Stimulated activated CD4-positive, alpha-beta T cell treated with anti-CD3 and anti-CD28 coated beads, Interleukin-4, amount 100 ng/mL, for 48 hours (primary cell): ENCODE measurements around the gene TRAK2.
"Not testable (repeated sequence)": the region's sequence is repeated elsewhere in the genome, so short reads cannot be mapped to it uniquely, and the experiment has no call there.

ENCODE experiments used
- DNase-seq, 2 donors: peaks; one replicate each; pipeline ENCODE4 v3.0.0-alpha.2; 2020; ENCODE audit warnings: low read depth in 2 of 2

The TRAK2 gene

DNA sequence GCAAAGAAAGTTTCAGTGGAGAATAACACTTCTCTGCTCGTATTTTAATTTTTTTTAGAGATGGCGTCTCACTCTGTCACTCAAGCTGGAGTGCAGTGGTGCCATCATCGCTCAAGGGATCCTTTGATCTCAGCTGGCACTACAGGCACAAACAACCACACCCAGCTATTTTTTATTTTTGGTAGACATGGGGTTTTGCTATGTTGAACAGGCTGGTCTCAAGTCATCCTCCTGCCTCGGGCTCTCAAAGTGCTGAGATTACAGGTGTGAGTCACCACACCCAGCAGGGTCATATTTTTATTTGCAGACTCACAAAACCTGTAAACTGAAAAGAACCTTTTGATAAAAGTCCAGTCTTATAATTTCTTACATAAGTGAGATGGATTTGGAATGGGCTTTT, 2.6 kb downstream of the TRAK2 start:
- DNase-seq: peak in 1 of 2 donors; percentile 1

DNA sequence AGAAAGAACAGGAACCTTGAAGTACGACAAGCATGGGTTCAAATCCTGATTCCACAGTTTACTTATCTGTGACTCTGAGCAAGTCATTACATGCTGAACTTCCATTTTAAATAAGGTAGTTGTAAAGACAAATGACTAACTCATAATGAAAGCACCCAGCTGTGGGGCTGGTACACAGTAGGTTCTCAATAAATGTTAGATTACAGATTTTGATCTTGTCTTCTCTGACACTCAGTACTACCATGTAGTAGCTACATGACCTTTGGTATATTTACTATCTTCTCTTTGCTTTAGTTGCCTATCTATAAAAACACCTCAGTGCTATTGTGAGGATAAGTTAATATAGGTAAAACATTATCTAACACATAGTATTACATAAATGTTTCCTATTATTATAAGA, 3.2 kb downstream of the TRAK2 start:
- DNase-seq: no peak

DNA sequence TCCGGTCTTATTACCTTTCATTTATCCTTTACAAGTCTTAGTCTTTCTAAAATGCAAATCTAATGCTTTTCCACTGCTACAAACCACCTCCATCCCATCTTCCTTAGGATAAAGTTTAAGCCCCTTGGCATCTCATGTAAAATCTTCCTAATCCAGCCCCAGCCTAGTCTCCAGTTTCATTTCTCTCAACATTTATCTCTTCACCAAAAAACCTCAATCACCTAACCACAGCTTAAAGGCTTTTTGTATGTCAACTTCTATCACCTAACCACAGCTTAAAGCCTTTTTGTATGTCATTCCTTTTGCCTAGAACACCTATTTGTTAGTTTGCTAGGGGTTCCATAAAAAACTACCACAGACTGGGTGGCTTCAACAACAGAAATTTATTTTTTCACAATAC, 4.2 kb downstream of the TRAK2 start:
- DNase-seq: no peak

DNA sequence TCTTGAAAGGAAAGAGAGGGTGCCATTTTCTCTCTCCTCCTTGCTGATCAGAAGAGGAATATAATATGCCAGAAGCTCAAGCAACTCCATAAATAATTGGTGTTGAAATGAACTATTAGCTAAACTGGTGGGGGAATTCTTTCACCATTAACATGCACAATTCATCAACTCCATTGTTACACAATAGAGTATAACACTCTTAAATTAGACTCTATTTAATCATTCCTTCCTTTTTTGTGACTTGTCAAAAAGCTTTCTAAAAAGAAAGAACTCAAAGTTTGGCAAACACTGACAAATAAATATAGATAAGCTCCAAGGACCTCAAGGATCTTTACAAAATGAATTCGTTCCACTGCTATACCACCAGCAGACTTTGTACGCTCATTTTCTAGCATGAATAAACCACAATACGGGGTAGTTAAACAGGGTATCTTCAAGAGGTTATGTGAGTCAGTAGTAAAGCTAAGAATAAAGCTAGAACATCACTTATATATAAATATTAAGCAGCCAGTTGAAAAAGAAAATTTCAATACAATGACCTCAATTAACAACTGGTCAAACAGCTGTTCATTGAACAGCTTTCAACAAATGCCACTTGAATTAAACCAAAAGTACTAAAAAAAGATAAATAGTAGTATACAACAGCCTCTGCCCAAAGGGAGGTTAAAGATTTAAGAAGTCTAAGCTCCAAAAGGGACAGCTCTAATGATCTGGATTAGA, 6.4 kb downstream of the TRAK2 start:
- DNase-seq: no peak

DNA sequence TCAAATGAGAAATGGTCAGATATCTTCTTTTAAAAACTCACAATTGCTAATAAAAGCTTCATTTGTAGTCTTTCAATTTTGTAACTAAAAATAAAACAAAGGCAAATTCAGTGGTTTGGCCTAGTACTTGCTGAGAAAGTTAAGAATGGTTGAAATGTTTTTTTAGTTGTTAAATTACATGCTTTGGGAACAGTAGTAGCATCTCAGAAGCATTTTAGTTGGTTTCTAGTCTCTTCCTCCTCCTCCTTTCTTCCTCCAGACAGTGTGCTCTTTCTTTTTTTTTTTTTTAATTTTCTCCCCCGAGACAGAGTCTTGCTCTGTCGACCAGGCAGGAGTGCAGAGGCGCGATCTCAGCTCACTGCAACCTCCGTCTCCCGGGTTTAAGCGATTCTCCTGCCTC, 9.8 kb downstream of the TRAK2 start:
- no peak for DNase-seq

DNA sequence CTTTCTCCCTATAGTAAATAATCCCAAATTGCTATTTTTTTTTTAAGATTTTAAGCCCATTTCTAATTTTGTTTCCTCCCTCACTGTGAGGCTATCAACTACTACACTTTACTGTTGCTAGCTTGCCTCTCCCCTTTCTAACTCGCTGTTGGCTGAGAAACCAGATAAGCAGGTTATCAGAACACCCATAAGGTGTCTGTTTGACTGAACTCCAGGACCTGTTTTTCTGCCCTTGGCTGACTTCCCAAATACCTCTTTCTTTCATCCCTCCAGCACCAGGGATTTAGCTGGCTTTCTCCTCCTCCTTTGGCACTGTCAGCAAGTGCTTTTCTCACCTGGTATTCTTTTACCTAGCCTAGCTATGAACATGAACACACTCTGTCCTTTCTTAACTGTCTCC, 11.1 kb downstream of the TRAK2 start:
- DNase-seq: no peak

DNA sequence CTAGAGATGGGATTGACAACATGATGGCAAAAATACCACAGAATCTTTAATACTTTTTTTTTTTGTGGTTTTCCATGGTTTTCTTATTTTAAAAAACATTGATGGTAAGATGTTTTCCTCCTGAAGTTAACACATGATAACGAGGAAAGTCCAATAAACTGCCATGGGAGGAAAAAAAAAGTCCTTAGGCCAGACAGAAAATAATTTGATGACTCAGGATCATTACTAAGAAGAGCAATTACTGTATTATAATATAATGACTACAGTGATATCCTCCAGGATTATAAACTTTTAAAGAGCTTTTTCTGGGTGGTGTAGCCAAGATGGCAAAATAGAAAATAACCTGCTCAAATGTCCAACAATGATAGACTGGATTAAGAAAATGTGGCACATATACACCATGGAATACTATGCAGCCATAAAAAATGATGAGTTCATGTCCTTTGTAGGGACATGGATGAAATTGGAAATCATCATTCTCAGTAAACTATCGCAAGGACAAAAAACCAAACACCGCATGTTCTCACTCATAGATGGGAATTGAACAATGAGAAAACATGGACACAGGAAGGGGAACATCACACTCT, 11.8 kb downstream of the TRAK2 start:
- not testable (repeated sequence) for DNase-seq

DNA sequence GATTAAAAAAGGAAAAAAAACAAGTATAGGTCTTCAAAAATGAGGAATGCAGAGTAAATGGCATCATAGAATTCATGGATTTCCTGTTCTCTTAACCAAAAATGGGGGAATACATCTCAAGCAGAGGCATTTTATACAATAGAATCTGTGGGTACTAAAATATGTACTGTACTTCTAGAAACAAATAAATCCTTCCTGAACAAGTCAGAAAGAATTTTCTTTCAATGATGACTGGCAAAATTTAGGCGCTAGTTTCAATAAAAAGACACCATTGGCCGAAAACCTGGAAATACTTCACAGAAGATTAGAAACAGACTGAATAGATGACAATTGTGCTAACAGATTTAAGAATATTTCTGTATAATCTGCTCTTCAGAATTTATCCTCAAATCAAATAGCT, 15.1 kb downstream of the TRAK2 start:
- no peak for DNase-seq

DNA sequence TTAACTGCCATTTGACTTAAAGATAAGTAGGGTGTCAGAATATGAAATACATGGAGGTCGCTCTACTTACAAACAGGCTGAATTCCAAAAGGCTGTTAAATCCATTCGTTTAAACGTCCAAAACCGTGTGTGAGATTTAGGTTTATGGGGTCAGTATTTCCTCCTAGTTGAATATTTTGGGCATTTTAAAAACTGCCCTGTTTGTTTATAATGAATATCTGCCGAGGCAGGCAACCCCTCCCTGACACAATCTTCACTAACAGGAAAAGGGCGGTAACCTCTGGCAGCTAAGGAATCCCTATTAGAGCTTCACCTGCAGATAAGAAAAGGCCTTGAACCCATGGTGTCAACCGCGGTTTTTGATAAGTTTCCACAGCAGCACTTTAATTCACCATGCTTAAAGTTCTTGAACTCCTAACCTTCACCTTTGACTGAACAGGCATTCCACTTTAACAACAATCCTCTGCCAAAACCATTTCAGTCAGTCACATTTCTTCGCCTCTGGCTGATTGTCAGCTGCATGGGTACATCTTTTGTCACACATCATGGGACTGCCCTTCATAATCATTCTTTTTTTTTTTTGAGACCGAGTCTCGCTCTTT, 17.8 kb downstream of the TRAK2 start:
- no peak for DNase-seq

DNA sequence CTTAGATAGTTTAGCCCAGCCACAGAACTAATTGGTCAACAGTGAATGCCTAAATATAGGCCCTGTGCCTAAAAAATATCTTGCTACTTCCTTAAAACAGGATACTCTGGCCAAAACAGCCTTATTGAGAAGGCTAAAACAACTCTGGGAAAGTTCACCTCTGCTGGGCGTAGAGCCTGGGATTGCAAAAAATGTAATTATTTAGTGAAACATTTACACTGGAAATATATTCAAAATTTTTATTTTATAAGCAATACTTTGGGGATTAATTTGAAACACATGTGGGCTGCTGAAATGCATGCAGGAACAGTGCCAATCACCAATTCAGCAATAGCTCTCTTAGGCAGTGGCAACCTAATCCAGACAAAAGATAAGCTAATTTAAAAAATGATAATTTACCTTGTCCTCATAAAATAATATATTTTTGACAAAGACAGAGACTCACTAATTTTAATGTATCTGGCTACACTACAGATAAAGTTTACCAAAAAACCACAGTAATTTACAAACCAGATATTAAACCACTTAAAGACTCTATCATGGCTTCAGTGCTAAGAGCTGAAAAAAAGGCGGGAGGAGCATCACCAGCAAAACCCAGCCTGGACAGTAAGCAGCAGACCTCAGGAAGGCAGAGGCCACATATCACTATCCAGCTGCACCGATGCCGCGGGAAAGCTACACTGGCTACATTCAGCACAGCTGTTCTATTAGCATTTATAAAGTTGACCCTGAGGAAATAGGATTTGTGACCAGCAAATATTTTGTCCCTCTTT, 18.5 kb downstream of the TRAK2 start:
- DNase-seq: no peak

DNA sequence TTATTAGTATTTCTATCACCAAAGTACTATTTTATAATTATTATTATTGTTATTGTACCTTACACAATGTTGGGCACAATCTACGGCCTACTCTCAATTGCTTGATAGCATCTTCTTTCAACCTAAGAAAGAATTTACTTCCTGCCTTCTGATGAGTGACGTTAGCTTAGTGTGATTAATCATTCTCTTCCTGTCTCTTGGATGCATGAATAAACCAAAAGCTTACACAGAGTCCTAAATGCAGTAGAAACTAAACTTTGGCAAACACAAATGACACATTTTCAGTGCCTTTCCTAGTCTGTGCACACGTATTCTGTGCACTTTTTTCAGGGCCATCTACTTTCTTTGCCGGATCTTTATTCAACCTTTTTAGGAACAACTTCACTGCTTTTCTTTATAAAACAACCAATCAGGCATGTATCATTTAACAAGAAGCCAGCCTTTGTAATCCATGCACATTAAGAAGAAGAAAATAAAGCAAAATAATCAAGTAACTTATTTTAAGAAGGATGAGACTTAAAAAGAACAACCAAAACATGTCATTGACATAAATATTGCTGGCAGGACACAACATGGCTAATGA, 19.1 kb downstream of the TRAK2 start:
- DNase-seq: no peak

DNA sequence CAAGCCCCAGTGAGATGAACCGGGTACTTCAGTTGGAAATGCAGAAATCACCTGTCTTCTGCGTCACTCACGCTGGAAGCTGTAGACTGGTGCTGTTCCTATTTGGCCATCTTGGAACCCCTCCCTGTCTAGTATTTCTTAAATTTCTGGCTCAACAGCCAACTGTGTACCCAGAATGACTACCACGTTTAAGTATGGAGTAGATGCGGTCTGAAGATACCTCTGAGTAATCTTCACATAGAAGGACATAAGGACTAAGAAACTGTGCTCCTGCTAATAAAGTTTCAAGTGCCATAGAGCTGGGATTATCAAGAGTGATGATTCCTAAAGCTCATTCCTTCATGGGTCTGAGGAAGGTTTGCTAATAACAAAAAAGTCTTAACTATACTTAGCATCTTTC, 20.4 kb downstream of the TRAK2 start:
- DNase-seq: no peak

DNA sequence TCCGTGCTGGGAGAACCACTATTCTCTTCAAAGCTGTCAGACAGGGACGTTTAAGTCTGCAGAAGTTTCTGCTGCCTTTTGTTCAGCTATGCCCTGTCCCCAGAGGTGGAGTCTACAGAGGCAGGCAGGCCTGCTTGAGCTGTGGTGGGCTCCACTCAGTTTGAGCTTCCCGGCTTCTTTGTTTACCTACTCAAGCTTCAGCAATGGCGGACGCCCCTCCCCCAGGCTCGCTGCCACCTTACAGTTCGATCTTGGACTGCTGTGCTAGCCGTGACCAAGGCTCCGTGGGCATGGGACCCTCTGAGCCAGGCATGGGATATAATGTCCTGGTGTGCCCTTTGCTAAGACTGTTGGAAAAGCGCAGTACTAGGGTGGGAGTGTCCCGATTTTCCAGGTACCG, 20.9 kb downstream of the TRAK2 start:
- DNase-seq: not testable (repeated sequence)

DNA sequence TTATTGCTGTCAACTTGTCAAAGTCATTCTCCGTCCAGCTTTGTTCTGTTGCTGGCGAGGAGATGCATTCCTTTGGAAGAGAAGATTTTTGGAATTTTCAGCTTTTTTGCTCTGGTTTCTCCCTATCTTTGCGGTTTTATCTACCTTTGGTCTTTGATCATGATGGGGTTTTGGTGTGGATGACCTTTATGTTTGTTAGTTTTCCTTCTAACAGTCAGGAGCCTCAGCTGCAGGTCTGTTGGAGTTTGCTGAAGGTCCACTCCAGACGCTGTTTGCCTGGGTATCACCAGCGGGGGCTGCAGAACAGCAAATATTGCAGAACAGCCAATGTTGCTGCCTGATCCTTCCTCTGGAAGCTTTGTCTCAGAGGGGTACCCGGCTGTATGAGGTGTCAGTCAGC, 21.4 kb downstream of the TRAK2 start:
- DNase-seq: not testable (repeated sequence)

DNA sequence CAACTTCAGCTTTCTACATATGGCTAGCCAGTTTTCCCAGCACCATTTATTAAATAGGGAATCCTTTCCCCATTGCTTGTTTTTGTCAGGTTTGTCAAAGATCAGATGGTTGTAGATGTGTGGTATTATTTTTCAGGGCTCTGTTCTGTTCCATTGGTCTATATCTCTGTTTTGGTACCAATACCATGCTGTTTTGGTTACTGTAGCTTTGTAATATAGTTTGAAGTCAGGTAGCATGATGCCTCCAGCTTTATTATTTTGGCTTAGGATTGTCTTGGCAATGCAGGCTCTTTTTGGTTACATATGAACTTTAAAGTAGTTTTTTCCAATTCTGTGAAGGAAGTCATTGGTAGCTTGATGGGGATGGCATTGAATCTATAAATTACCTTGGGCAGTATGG, 22.9 kb downstream of the TRAK2 start:
- not testable (repeated sequence) for DNase-seq

DNA sequence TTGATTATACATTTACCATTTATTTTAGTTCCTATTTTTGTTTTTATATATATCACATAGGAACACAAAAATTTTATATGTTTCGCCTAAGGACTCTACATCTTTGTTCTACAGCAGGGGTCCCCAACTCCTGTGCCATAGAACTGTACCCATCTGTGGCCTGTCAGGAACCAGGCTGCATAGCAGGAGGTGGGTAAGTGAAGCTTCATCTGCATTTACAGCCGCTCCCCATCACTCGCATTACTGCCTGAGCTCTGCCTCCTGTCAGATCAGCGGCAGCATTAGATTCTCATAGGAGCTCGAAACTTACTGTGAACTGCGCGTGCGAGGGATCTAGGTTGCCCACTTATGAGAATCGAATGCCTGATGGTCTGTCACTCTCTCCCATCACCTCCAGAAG, 25.3 kb downstream of the TRAK2 start:
- DNase-seq: no peak

DNA sequence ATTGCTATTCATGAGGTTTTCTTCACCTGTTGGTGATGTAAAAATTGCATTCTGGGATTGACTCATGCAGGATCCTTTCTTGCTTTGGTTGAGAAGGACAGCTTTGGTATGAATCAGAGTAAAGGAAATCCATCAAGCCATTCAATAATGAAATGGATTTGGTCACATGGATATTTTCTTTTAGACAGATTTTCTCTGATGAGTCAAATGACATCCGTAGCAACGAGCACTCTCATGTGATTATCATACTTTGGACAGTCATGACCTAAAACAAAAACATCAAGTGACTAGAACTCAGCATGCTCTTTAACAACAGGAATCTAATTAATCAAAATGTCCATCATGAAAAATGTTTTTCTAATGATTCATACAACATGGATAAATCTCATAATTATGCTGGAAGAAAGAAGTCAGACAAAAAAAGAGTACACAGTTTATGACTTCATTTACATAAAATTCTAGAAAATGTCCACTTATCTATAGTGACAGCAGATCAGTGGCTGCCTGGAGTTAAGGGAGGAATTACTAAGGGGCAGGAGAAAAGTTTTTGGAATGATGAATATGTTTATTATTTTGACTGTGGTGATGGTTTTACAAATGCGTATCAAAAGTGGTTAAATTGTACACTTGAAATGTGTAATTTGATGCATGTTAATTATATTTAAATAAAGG, 30.7 kb downstream of the TRAK2 start:
- no peak for DNase-seq

DNA sequence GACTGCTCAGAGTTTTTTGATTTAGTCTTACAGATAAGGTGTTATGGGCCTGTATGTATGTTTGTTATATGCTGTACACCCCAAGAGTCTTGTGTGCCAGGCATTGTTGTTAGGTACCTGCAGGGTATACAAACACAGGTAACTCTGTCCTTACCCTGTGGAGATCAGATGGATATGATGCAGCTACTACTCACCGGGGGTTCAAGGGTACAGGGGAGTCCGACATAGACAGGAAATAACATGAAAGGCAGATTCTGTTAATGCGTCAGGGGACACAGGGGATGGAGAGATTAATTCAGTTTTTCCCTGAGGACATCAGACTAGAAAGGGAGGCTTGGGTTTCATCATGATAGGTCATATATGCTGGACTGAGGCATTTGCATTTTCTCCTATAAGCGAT, 31.3 kb downstream of the TRAK2 start:
- DNase-seq: no peak

DNA sequence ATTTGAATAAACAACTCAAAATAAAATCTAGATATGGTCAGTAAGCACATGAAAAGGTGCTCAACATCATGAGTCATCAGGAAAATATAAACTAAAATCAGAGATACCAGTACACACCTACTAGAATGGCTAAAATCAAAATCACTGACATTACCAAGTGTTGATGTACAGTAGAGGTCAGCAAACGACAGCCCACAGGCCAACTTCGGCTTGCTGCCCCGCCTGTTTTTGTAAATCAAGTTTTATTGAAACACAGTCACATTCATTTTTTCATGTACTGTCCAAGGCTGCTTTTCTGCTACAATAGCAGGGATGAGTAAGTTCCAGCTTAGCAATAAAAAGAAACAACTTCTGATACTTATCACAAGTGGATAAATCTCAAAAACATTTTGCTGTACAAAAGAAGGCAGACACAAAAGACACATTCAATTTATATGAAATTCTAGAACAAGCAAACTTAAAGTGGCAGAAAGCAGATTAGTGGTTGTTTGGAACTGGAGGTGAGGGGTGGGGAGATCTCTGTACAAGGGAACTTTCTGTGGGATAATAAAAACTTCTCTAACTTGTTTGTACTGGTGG, 32.1 kb downstream of the TRAK2 start:
- DNase-seq: no peak

DNA sequence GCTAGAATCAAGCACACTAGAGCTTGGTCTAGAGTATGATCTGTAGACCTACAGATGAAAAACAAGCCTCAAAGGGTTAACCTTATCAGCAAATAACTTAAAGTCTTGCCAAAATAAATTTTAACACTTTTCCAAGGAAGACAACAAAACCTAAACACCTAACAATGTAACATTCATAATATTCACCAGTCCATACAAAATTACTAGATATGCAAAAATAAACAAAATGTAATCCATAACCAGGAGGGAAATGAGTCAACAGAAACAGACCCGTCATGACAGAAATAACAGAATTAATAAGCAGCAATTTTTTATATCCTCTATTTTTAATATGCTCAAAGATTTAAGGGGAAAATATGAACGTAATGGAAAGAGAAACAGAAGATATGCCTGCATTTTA, 36.1 kb downstream of the TRAK2 start:
- DNase-seq: no peak
